GM10847 (cell line): ENCODE results near the gene THRB.

Experiments
- POLR2A ChIP-seq: IDR thresholded peaks from 2 replicates; pipeline ENCODE4 v1.6.1; 2011; ENCODE audit not compliant: insufficient read length; ENCODE audit errors: extremely low read depth

THRB gene

DNA sequence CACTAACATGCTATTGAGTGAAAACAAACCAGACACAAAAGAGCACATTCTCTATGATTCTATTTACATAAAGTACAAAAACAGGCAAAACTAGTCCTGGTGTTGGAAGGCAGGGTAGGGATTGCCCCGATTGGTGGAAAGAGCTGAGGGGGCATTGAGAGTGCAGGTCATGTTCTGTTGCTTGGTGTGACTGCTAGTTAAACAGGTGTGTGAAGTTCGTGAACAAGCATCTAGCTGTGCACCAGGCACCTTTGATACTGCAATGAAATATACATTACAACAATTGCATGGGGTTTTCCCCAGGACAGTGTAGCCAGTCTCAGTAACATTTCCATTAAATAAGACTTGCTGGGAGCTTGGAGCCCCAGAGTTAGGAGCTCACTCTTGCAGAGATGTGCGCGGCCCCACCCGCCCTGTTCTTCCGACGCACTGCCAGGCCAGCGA, 26.3 kb upstream of the THRB start:
- TF ChIP-seq POLR2A = no peak

DNA sequence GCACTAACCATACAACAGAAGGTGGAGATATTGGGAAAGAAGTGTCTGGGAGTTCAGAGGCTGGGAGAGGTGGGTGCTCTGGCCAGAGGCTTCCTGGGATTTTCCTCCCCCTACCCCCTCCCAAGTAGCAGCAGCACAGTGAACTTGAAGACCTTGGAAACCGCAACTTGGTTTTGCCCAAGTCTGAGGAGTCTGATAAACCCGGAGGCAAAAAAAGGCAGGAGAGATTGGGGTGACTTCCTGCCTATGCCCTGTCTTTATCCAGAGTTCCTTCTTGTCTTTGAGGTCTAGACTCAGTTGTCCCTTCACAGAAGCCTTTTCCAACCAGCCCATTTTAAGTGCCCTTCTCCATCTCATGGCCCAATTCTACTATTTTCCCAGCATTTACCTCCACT, 25.4 kb upstream of the THRB start:
- no peak for TF ChIP-seq POLR2A

DNA sequence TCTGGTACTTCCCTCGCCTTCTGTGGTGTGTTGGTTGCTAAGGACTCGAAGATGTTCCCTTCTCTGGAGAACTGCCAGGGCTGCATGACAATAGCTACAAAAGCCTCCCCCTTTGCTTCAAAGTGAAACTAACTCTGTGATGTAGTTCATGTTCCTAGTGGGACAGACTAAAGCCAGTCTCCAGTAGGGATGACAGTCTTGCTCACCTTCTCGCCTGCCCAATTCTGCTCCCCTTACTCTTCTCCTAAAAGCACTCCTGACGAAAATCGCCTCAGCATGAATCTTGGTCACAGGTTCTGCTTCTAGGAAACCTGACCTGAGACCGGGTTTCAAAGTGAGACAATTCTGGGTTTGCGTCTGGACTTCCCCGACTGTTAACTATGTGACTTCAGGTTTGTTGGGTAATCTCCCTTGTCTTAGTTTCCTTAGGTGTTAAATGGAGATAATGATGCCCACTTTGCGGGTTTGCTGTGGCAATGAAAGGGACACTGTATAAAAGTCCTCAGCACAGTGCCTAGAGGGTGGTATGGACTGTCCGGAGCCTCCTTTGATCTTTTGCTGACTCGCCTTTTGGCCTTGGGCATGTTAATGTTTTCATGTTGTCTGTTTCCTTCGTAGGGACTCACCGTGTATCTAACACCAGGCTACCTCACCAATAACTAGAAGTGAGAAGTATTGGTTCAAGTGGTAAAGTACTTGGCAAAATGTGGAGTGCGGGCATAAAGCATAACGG, 24.9 kb upstream of the THRB start:
- TF ChIP-seq POLR2A = no peak

DNA sequence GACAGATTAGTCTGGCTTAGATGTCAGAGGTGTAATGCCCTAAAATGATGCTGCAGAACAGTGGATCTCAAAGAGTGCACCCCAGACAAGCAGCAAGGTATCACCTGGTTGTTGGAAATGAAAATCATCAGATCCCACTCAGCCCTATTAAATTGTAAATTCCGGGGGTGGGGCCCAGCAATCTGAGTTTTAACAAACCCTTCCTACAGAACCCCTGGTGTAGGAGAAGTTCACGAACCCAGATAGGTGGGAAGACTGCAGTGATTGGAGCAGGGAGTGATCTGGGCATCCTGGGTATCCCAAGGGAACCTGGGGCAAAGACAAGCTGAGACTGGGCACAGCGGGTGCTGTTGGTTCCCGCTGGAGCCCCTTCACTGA, 24.3 kb upstream of the THRB start:
- no peak for TF ChIP-seq POLR2A

DNA sequence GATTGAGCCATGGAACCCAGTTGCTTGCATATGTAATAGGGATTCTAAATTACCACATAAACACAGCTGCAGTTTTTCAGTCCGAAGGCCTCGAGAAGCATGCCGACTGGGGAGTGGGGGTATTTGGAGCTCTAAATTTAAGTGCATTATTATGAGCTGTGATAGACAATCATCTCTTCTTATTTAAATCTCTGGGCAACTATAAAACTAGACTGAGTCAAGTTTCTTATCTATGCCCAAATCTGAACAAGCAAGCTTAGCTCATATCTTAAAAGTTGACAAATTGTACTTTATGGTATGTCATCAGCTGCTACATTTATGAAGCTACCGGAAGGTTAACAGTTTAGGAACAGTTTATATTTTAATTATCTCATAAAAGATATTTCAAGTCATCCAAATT, 19.5 kb upstream of the THRB start:
- no peak for TF ChIP-seq POLR2A

DNA sequence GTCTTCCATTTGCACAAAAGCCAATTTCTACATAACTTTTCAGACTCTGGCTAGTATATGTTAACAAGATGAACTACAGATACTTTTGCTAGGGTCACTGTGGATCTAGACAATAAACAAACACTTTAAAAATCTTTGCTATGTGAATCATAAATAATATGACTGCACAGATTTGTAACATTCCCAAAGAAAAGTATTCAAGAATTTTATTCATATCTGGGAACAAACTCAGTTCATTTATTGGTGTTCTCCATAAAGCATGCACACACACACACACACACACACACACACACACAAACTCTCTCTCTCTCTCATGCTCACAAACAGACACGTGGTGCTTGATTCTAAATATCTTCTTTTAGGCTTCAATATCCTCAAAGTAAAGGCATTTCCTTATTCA, 18.8 kb upstream of the THRB start:
- no peak for TF ChIP-seq POLR2A

DNA sequence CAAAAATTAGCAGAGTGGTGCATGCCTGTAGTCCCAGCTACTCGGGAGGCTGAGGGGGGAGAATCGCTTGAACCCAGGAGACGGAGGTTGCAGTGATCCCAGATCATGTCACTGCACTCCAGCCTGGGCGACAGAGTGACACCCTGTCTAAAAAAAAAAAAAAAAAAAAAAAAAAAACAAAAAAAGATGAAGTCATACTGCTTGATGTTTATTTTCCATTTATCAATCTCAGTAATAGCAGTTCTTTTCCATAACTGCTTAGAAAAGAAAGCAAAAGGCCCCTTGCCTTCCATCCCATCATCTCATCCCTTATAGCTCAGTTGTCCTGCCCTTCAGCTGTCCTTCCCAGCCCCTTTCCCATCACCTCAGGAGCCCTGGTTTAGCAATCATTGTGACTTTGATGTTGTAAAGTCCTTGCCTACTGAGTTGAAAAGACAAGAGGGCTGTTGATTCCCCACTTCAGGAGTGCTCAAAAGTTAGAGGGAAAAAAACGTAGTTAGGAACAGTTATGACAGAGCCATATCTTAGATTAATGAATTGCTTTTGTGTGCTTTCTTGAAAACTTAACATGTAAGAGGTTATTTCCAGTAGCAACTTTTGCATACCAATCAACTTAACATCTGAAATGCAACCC, 18.0 kb upstream of the THRB start:
- no peak for TF ChIP-seq POLR2A

DNA sequence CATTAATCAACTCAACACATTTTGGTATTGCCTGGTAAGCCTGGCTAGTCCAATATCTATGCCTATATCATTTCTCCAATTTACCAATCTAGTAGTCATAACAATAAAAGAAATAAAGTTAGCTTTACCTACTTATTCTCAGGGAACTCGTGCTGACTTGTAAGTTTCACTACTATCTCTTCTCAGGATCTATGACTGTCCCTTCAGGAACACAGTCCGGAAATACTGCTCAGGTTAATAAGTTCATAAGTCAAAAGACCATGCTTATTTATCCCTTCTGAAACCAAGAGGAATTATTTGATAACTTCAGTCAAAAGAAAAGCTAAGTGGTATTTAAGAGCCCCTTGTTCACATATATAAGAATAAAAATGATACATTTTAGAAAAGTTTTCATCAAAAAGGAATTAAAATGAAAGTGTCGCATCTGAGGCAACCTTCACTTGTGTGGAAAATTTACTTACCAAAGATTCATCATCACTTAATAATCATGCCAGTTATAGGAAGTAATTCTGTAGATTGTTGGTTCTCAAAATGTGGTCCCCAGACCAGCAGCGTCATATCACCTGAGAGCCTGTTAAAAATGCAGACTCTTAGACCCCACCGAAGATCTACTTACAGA, 15.5 kb upstream of the THRB start:
- TF ChIP-seq POLR2A = no peak

DNA sequence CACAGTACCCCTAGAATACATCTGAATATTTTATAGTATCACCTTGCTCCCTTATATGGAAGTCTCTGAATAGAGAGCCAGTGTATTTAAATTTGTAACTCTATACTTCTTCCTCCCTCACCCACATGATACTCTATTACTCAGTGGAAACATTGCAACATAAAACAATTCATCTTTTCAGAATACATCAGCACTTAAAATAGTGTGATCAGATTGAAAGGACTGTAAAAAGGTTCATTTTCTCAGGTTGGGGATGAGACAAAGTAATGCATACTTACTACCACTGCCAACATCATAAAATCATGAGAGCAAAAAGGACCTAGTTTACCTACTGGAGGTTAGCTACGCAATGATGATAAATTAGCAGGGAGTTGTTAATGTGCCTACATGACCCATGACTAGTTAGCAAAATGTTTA, 13.8 kb upstream of the THRB start:
- no peak for TF ChIP-seq POLR2A

DNA sequence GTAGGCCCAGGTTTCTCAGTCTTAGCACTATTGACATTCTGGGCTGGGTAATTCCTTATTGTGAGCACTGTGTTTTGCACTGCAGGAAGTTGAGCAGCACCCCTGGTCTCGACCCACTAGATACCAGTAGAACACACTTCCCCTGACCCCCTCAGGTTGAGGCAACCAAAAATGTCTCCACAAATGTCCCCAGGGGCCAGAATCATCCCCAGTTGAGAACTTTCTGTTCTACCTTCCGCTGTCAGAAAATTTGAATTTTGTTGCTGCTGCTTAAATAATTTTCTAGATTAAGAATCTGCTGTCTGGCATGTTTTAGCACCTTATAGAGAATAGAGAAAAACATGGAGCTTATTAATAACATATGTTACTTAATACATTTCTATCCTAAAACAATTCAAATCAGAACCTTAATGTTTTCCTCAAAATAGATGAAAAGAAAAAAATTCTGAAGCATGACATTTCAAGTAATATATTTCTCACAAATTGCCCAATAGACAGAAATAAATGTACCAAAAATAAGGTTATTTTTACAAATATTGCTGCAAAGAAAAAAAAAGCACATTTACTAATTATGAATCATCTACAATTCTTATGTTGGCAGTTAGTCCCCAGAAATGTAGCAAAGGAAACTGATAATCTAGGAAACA, 13.2 kb upstream of the THRB start:
- TF ChIP-seq POLR2A = no peak

DNA sequence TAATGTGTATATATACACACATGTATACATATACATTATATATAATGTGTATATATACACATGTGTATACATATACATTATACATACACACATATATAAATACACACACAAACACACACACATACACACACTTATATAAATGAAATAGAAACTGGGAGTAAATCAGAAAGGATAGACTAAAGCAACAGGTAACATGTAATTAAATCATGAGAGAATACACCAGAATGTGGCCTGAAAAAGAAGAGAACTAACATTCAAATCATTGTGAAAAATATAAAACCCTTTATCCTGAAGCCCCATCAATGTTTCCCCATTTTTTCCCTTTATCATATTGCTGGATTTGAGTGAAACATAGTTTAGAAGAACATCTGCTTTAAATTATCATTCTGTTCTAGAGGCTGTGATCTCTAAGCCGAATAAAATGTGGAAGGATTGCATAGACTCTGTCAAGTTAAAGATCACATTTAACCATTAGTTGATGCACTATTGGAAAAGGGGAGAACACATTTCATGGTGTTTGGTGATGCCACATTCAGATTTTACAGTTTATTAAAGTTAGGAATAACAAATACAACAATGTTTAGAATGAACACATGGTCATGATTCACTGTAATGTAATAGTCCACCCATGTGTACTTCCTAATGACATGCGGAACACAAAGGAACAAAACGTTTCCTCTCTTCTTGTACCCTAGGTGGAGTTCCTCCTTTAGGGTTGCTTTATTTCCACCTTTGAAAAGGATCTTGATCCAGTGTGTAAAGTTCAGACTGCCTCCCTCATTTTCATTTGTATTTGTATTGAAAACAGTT, 12.5 kb upstream of the THRB start:
- no peak for TF ChIP-seq POLR2A

DNA sequence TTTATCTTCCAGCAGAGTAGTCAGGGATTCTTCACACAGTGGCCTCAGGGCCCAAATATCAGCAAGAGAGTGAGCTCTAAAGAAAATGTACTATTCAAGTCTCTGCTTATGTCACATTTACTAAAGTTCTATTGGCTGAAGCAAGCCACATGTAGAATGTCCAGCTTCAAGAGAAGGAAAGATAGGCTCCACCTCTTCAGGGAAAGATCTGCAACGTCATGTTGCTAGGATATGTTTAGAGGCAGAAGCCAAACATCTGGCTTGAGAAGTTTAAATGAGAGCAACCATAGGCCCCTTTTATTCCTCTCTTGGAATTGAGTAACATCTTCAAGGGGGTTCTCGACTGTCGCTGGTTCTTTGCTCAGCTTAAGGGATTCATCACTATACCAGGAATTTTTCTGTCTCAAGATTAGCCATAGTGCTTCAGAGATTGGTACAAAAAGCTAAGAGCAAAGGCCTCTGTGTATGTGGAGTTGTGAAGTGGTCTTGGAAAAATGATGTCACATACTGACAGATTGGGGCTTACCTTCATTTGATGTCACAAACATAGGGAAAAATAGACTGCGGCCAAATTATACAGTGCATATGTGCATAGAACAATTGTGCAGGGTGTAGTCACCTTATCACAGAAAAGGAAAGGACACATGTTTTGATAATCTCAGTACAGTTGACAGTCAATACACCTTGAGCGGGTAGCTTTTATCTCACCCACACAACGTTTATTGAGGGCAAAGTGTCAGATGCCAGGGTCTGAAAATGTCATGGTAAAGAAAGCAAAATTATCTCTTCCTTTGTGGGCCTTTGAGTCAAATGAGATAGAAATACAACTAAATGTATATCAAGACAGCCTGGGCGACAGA, 11.3 kb upstream of the THRB start:
- TF ChIP-seq POLR2A = no peak

DNA sequence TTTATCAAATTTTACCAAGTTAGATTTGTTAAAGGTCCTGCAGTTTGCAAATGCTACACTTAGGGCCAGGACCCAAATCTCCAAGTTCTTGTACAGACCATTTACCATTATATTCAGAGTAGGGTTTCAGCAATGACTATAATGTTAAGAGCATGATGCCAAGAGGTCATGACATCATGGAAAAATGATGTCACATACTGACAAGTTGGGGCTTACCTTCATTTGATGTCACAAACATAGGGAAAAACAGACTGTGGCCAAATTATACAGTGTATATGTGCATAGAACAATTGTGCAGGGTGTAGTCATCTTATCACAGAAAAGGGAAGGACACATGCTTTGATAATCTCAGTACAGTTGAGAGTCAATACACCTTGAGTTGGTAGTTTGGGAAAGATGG, 10.1 kb upstream of the THRB start:
- no peak for TF ChIP-seq POLR2A

DNA sequence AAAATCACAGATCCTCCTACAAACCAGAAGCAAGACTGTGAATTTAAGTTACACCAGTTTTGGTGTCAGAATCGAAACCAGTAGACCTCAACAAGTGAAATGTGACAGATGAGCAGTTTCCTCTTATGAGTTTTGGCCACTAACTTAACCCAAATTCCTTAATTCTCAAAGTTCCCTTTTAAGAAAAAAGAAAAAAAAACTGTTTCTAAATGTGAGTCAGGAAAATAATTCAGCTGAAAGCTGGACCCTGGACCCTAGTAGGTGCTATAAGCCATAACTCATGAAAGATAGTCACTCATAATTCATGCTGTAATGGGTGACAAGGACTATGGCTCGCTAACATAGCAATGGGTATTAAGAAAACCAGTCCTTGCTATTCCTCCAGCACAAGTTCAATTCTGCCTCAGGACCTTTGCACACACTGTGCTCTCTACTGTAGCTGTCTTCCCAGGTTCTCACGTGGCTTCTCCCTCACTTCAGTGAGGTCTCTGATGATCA, 9.0 kb upstream of the THRB start:
- no peak for TF ChIP-seq POLR2A

DNA sequence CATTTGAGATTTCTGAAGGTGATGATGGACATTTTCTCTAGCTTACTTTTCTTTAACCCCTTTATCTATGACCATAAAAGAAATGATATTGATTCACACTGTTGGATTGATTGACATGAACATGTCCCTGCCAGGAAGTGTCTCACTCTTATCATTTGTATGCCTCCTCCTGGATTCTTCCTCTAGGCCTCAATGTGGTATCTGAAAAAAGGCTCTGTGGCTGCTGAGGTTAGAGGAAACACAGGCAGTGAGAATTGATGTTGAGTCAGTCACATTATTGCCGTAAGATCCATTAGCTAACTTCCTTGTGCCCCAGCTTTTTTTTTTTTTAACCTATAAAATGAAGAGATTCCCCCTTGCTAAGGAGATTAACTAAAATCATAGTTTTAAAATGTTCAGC, 8.0 kb upstream of the THRB start:
- no peak for TF ChIP-seq POLR2A

DNA sequence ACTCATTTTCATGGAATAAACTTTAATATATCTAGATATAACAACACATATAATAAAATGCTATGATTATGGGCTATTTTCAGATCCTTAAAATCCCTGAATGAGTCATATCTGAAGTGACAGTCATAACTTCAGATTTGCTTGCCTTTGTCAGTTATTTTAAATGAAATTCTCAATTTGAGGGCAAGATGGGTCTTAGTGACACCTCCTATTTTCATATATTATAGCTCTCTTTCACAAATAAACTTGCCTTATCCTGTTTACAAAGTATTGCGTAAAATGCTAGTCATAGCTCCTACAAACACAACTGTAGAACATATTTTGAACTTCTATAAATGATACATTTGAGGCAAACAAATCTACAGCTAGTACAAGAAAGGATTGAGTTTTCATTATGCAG, 6.2 kb upstream of the THRB start:
- TF ChIP-seq POLR2A = no peak
